NCI-H345 (cell line): Measurements from ENCODE around the gene SETD7.

Experiments
- DNase-seq: peaks from one replicate; lab custom pipeline; 2025; lab: John Stamatoyannopoulos, UW

The SETD7 gene

GRCh38 chr4:139509727-139510410 lies 46.1 kb downstream of the SETD7 start:
- DNase-seq: no peak

- DNase-seq: no peak
Measured at GRCh38 chr4:139508581-139509237, 47.3 kb downstream of the SETD7 start.

GRCh38 chr4:139506774-139507173 lies 49.2 kb downstream of the SETD7 start:
- no peak for DNase-seq

- no peak for DNase-seq
Measured at GRCh38 chr4:139503622-139504166, 52.3 kb downstream of the SETD7 start.

- DNase-seq: no peak
Measured at GRCh38 chr4:139501927-139502899, 53.8 kb downstream of the SETD7 start.

- no peak for DNase-seq
Measured at GRCh38 chr4:139501527-139501926, 54.5 kb downstream of the SETD7 start.

GRCh38 chr4:139501117-139501516 lies 54.9 kb downstream of the SETD7 start:
- no peak for DNase-seq

- no peak for DNase-seq
Measured at GRCh38 chr4:139499186-139499585, 56.8 kb downstream of the SETD7 start.

GRCh38 chr4:139493176-139493575 lies 62.8 kb downstream of the SETD7 start:
- DNase-seq: no peak

- DNase-seq: no peak
Measured at GRCh38 chr4:139492429-139492828, 63.6 kb downstream of the SETD7 start.

- no peak for DNase-seq
Measured at GRCh38 chr4:139489638-139490037, 66.4 kb downstream of the SETD7 start.

GRCh38 chr4:139488442-139488841 lies 67.6 kb downstream of the SETD7 start:
- no peak for DNase-seq

GRCh38 chr4:139484783-139485311 lies 71.2 kb downstream of the SETD7 start:
- DNase-seq: no peak

- no peak for DNase-seq
Measured at GRCh38 chr4:139483000-139483399, 73.0 kb downstream of the SETD7 start.

- no peak for DNase-seq
Measured at GRCh38 chr4:139481465-139481864, 74.6 kb downstream of the SETD7 start.

GRCh38 chr4:139476363-139476762 lies 79.7 kb downstream of the SETD7 start:
- no peak for DNase-seq

GRCh38 chr4:139472852-139473251 lies 83.2 kb downstream of the SETD7 start:
- DNase-seq: no peak

GRCh38 chr4:139470997-139471665 lies 84.9 kb downstream of the SETD7 start:
- no peak for DNase-seq

GRCh38 chr4:139470295-139470694 lies 85.7 kb downstream of the SETD7 start:
- DNase-seq: no peak

- DNase-seq: no peak
Measured at GRCh38 chr4:139469869-139470268, 86.2 kb downstream of the SETD7 start.

GRCh38 chr4:139469216-139469615 lies 86.8 kb downstream of the SETD7 start:
- no peak for DNase-seq
